Measurements from ENCODE around the gene S1PR3.

Gene S1PR3

DNA sequence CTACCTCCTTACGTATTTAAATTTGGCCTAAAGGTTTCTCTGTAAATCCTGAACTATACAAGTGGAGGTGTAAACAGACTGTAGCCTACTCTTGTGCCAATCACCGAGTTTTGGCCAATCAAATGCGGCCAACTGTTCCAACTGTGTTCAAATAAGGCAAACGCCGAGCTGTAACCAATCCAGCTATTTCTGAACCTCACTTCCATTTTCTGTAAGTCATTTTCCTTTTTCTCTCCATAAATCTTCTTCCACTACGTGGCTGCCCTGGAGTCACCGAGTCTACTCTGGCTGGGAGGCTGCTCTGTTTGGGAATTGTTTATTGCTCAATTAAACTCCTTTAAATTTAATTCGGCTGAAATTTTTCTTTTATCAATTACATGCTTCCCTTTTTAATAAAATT, 58.4 kb downstream of the S1PR3 start:
- no peak overlapping the region for H3K4me3 ChIP-seq (ENCODE audit: low read length)
- DNase-seq (ENCODE audit: low read depth, low spot score), result no peak

GRCh38 chr9:89051421-89052025, 60.3 kb downstream of the S1PR3 start:
- no peak overlapping the region for H3K4me3 ChIP-seq (ENCODE audit: low read length)
- DNase-seq (ENCODE audit: low read depth, low spot score), result no peak

DNA sequence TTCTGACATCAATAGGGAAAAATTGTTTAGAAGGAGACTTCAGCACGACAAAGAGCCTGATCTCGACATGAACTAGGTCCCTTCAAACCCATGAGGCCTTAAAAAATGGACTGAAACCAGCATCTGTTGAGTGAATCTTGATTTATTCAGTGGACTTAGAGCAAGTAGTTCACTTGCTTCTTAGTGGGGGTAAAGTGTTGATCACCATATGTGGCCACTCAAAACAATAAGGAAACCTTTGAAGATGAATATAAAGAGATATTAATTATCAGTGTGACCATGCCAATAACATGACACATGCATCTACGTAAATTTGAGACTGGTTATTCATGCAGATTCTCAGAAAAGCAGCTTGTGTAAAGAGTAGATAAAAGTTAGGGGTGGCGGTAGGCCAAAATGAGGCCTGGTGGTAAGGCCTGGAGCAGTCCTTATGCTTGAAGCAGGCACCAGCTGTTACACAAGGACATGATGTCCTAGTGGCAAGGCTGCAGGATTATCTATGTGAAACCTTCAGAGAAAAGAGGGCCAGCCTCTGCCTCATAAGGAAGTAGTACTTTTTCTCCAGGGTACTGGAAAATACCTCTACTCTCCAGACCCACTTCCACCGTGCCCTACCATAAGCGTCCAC, 61.3 kb downstream of the S1PR3 start:
- H3K4me3 ChIP-seq (ENCODE audit: low read length), result no peak overlapping the region
- no peak for DNase-seq (ENCODE audit: low read depth, low spot score)

GRCh38 chr9:89053301-89053700, 62.0 kb downstream of the S1PR3 start:
- H3K4me3 ChIP-seq (ENCODE audit: low read length), result no peak overlapping the region
- no peak for DNase-seq (ENCODE audit: low read depth, low spot score)
